ENCODE measurements around the gene SLC11A1. TPM values are rescaled to one million over a fixed set of nuclear protein-coding genes. Genes with fewer than 3 reads are reported as not detected.

The SLC11A1 gene
- total RNA-seq, 4 donors from 2014 or later: 5.9 to 23.0 (median 9.5) TPM

DNA sequence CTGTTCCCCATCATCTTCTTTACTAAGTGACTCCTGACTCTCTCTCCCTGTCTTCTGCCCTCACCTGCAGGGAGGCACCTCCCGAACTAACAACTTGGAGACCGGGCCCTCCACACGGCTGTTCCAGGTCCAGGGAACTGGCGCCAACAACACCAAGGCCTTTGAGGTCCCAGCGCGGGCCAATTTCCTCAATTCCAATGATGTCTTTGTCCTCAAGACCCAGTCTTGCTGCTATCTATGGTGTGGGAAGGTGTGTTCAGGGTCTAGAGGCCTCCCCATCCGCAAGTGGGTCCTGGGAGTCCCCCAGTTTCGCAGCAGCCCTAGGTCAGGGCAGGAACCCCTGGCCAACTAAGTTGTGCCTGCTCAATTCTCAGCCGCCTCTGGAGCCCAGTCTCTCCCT lies 52.4 kb downstream of the SLC11A1 start:
- Histone ChIP-seq H3K4me1 (peaks cover 0 to 10% (median 0%) of the 10 kb centered on the region in 3 donors), H3K27me3 (no peaks in the 10 kb centered on the region), H3K36me3 (no peaks in the 10 kb centered on the region), H3K4me3 (no peak overlapping the region), H3K9me3 (no peaks in the 10 kb centered on the region), H3K27ac (no peak overlapping the region)
- 95% methylated on average over 5 of the region's 9 CpGs; no CpG with 5 or more reads in 1 of the 2 donors for WGBS, 2 donors (ENCODE audit: low coverage in 1 of 2)
- TF ChIP-seq POLR2A (IDR thresholded peaks at IDR 0.05) (no peak), POLR2AphosphoS5 (IDR thresholded peaks at IDR 0.05) (no peak), EP300 (IDR thresholded peaks at IDR 0.05) (no peak)
- TF ChIP-seq, protein P1, sequence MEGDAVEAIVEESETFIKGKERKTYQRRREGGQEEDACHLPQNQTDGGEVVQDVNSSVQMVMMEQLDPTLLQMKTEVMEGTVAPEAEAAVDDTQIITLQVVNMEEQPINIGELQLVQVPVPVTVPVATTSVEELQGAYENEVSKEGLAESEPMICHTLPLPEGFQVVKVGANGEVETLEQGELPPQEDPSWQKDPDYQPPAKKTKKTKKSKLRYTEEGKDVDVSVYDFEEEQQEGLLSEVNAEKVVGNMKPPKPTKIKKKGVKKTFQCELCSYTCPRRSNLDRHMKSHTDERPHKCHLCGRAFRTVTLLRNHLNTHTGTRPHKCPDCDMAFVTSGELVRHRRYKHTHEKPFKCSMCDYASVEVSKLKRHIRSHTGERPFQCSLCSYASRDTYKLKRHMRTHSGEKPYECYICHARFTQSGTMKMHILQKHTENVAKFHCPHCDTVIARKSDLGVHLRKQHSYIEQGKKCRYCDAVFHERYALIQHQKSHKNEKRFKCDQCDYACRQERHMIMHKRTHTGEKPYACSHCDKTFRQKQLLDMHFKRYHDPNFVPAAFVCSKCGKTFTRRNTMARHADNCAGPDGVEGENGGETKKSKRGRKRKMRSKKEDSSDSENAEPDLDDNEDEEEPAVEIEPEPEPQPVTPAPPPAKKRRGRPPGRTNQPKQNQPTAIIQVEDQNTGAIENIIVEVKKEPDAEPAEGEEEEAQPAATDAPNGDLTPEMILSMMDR (IDR thresholded peaks at IDR 0.05): no peak
- no peak for ATAC-seq

DNA sequence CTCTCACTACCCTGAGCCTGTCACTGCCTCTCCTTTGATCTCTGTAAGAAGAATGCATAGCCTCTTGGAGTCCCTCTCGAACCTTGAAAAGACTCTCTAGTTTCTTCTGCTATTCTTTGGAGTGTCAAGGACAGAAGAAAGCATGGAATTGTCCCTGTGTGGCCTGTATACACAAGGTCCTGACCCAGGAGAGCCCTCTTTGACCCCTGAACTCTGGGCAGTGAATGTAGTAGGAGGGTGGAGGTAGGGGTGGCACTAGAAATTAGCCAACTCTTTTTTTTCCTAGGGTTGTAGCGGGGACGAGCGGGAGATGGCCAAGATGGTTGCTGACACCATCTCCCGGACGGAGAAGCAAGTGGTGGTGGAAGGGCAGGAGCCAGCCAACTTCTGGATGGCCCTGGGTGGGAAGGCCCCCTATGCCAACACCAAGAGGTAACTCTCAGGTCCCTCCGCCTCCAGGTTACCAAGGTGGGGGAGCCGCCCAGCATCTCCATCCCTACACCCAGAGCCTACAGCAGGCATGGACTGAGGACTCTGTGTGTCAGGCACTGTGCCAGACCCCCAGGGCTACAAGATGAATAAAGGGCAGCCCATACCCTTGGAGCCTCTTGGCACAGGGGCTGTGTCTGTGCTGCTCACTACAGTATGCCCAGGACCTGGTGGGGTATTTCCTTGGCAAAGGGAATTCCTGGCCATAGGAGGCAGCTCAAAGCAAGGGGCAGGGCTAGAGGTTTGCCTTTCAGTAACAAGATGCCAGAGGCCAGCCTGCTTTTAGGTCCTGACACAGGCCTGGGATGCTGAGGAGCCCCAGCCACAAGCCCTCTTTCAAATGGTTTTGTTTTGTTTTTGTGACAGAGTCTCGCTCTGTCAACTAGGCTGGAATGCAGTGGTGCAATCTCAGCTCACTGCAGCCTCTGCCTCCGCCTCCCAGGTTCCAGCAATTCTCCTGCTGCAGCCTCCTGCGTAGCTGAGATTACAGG lies 53.2 kb downstream of the SLC11A1 start:
- TF ChIP-seq EP300 (IDR thresholded peaks at IDR 0.05): no peak
- TF ChIP-seq POLR2A (IDR thresholded peaks at IDR 0.05): no peak
- no peak for TF ChIP-seq POLR2AphosphoS5 (IDR thresholded peaks at IDR 0.05)
- TF ChIP-seq, protein P1 (IDR thresholded peaks at IDR 0.05): no peak
- H3K27me3 ChIP-seq: no peaks in the 10 kb centered on the region
- H3K4me3 ChIP-seq: no peak overlapping the region
- no peaks in the 10 kb centered on the region for H3K36me3 ChIP-seq
- H3K9me3 ChIP-seq: no peaks in the 10 kb centered on the region
- peaks cover 0 to 10% (median 0%) of the 10 kb centered on the region in 3 donors for H3K4me1 ChIP-seq
- H3K27ac ChIP-seq: no peak overlapping the region
- WGBS, 2 donors (ENCODE audit: low coverage in 1 of 2): 87 to 96% methylated on average over 3 to 4 of the region's 11 CpGs
- no peak for ATAC-seq

- no CpG with 5 or more reads among the region's 5 CpGs for WGBS, 2 donors (ENCODE audit: low coverage in 1 of 2)
These were observed 54.9 kb downstream of the SLC11A1 start for GRCh38 chr2:218436992-218437391.

GRCh38 chr2:218437969-218438368 lies 55.9 kb downstream of the SLC11A1 start:
- TF ChIP-seq EP300 (IDR thresholded peaks at IDR 0.05): no peak
- no peak for TF ChIP-seq POLR2AphosphoS5 (IDR thresholded peaks at IDR 0.05)
- no peak for TF ChIP-seq POLR2A (IDR thresholded peaks at IDR 0.05)
- TF ChIP-seq, protein P1 (IDR thresholded peaks at IDR 0.05): no peak
- Histone ChIP-seq H3K4me3 (no peak overlapping the region), H3K36me3 (no peaks in the 10 kb centered on the region), H3K27me3 (no peaks in the 10 kb centered on the region), H3K9me3 (no peaks in the 10 kb centered on the region), H3K27ac (no peak overlapping the region), H3K4me1 (peaks cover 0 to 10% (median 0%) of the 10 kb centered on the region in 3 donors)
- 78% methylated on average over 1 of the region's 1 CpG; no CpG with 5 or more reads in 1 of the 2 donors for WGBS, 2 donors (ENCODE audit: low coverage in 1 of 2)
- ATAC-seq: no peak

More at GRCh38 chr2:218436992-218437391, 54.9 kb downstream of the SLC11A1 start:
- Histone ChIP-seq H3K27me3 (no peaks in the 10 kb centered on the region), H3K4me1 (peaks cover 0 to 10% (median 0%) of the 10 kb centered on the region in 3 donors), H3K36me3 (no peaks in the 10 kb centered on the region), H3K4me3 (no peak overlapping the region), H3K27ac (no peak overlapping the region), H3K9me3 (no peaks in the 10 kb centered on the region)
- ATAC-seq: no peak
- TF ChIP-seq POLR2A (IDR thresholded peaks at IDR 0.05) (no peak), EP300 (IDR thresholded peaks at IDR 0.05) (no peak), POLR2AphosphoS5 (IDR thresholded peaks at IDR 0.05) (no peak)
- TF ChIP-seq, protein P1 (IDR thresholded peaks at IDR 0.05): no peak
